Breast epithelium (tissue), 3 donors: ENCODE data around the gene CDCP1.

Experiments used
- CTCF ChIP-seq, 3 donors: fragments of 450-650 bp; IDR thresholded peaks; one replicate each; pipeline ENCODE4 v1.5.1; 2016 to 2017; ENCODE audit warnings: antibody characterized with exemption in 3 of 3, mild to moderate bottlenecking in 3 of 3, moderate library complexity in 3 of 3
- POLR2AphosphoS5 ChIP-seq, 3 donors: sonication (generic); formaldehyde crosslinking; IDR thresholded peaks; one replicate each; pipeline ENCODE4 v1.6.1; 2017; ENCODE audit warnings: antibody characterized with exemption in 3 of 3

- TF ChIP-seq CTCF (IDR thresholded peaks at IDR 0.05) = no peak
- no peak for TF ChIP-seq POLR2AphosphoS5 (IDR thresholded peaks at IDR 0.05)
Observed at GRCh38 chr3:45171283-45171682, 25.1 kb upstream of the CDCP1 start.
